OCI-LY3 (cell line): ENCODE results near the gene SERPING1.

Experiments
- H2AFZ ChIP-seq: fragments of 200-600, 300-600 bp; shearing (Covaris generic); 2 replicates; pipeline ENCODE4 v1.6.0; 2014; ENCODE audit warnings: antibody characterized with exemption, low read depth, low read length
- H3K27ac ChIP-seq: fragments of 200-600, 300-600 bp; sonication (generic); 2 replicates; pipeline ENCODE4 v1.5.1; 2014; ENCODE audit warnings: mild to moderate bottlenecking, low read length, moderate library complexity, mixed read lengths
- H3K27me3 ChIP-seq: fragments of 200-600, 300-600 bp; sonication (generic); 2 replicates; pipeline ENCODE4 v1.6.1; 2014; ENCODE audit warnings: low read depth, low read length, mixed read lengths
- H3K36me3 ChIP-seq: fragments of 200-600, 300-600 bp; sonication (generic); replicated peaks from 2 replicates; pipeline ENCODE3; 2014; ENCODE audit warnings: low read depth, low read length, mixed read lengths
- H3K4me1 ChIP-seq: fragments of 300-600, 200-600 bp; sonication (generic); 2 replicates; pipeline ENCODE4 v1.6.1; 2014; ENCODE audit warnings: low read length, mixed read lengths
- H3K4me2 ChIP-seq: fragments of 200-600, 300-600 bp; sonication (generic); 2 replicates; pipeline ENCODE4 v1.6.1; 2014; ENCODE audit warnings: low read length, mixed read lengths
- H3K4me3 ChIP-seq: fragments of 300-600, 200-600 bp; sonication (generic); 2 replicates; pipeline ENCODE4 v1.5.1; 2014; ENCODE audit warnings: antibody characterized with exemption, mild to moderate bottlenecking, low read length, moderate library complexity
- H3K79me2 ChIP-seq: fragments of 300-600, 200-600 bp; shearing (Covaris generic); 2 replicates; pipeline ENCODE4 v1.6.1; 2014; ENCODE audit warnings: mild to moderate bottlenecking, low read length, mixed read lengths
- H3K9ac ChIP-seq: fragments of 300-600, 200-600 bp; shearing (Covaris generic); 2 replicates; pipeline ENCODE4 v1.6.0; 2014; ENCODE audit warnings: mild to moderate bottlenecking, low read length, moderate library complexity
- H3K9me3 ChIP-seq: fragments of 200-600, 300-600 bp; shearing (Covaris generic); 2 replicates; pipeline ENCODE4 v1.6.1; 2014; ENCODE audit warnings: low read length, mixed read lengths; ENCODE audit not compliant: insufficient read depth
- H4K20me1 ChIP-seq: fragments of 200-600, 300-600 bp; sonication (generic); 2 replicates; pipeline ENCODE4 v1.6.1; 2016; ENCODE audit warnings: low read length, mixed read lengths; ENCODE audit not compliant: insufficient read depth
- CTCF ChIP-seq: fragments of 200-600, 300-600 bp; sonication (generic); IDR thresholded peaks from 2 replicates; pipeline ENCODE4 v1.5.1; 2014; ENCODE audit warnings: antibody characterized with exemption, low read length, low read depth
- EZH2phosphoT487 ChIP-seq: fragments of 200-600 bp; shearing (Covaris generic); IDR thresholded peaks from 2 replicates; pipeline ENCODE4 v1.6.1; 2018; ENCODE audit warnings: antibody characterized with exemption, mixed run types, low read depth

SERPING1 gene

GRCh38 chr11:57647372-57647771 lies 49.9 kb downstream of the SERPING1 start:
- Histone ChIP-seq H3K4me2 (no peak overlapping the region), H3K27ac (no peak overlapping the region), H2AFZ (no peak overlapping the region), H3K4me3 (no peak overlapping the region), H3K4me1 (peaks cover 34% of the 10 kb centered on the region), H3K27me3 (peaks cover 35% of the 10 kb centered on the region), H3K36me3 (no peaks in the 10 kb centered on the region), H4K20me1 (no peaks in the 10 kb centered on the region), H3K79me2 (no peaks in the 10 kb centered on the region), H3K9me3 (no peaks in the 10 kb centered on the region), H3K9ac (no peak overlapping the region)
- TF ChIP-seq EZH2phosphoT487 (no peak), CTCF (no peak)

- H3K9me3 ChIP-seq, result no peaks in the 10 kb centered on the region
- no peak overlapping the region for H3K27ac ChIP-seq
- peaks cover 32% of the 10 kb centered on the region for H3K27me3 ChIP-seq
- H4K20me1 ChIP-seq, result no peaks in the 10 kb centered on the region
- peaks cover 34% of the 10 kb centered on the region for H3K4me1 ChIP-seq
- TF ChIP-seq EZH2phosphoT487 (no peak), CTCF (no peak)
- no peak overlapping the region for H2AFZ ChIP-seq
- H3K9ac ChIP-seq, result 0 out of 2 replicates have a peak overlapping the region, but pooled peaks have one; percentile 46
- H3K79me2 ChIP-seq, result no peaks in the 10 kb centered on the region
- no peaks in the 10 kb centered on the region for H3K36me3 ChIP-seq
- peak overlapping the region; percentile 82 for H3K4me3 ChIP-seq
- H3K4me2 ChIP-seq, result peak overlapping the region; percentile 100
Measured at GRCh38 chr11:57647960-57648800, 50.7 kb downstream of the SERPING1 start.

DNA sequence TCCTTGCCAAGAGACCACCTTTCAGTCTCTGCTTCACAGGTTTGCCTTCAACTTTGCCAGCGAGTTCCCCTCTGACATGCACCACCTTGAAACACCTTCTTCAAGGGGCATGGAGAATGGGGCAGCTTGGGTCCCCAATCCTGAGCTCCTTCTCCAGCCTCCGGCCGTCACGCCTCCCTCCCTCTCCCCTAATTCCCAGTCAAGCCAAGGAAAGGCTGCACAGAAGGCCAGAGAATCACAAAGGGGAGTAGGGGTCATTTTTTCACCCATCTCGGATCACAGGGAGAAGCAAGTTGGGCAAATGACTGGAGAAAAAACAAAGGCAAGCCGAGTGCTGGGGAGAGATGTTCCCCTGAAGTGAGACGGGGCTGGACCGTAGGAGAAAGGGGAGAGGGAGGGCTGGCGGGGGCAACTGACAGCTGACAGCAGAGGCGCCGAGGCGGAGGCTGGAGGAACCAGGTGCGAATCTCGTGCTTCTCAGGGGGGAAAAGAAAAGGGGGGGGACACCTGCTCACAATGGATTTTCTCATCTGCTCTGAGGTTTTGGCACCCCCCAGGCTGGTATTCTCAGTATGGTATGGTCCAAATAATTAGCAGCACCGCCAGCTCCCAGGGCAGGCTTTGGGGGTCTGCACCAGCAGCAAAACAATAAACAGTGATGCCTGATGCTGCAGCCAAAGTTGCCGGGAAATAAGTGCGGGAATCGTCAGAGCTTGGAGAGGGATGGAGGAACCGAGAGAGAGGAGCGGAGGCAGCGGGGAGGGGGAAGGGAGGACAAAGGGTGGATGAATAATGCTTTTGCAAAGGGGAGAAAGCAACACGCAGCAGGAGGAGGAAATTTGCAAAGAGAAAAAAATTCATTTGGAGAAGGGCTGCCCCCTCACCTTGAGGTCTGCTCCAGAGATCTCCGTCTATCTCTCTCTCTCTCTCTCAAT lies 51.6 kb downstream of the SERPING1 start:
- peaks cover 29% of the 10 kb centered on the region for H3K27me3 ChIP-seq
- H3K4me1 ChIP-seq, result peaks cover 34% of the 10 kb centered on the region
- no peaks in the 10 kb centered on the region for H3K36me3 ChIP-seq
- H3K79me2 ChIP-seq, result no peaks in the 10 kb centered on the region
- no peak overlapping the region for H3K27ac ChIP-seq
- H3K4me3 ChIP-seq, result peak overlapping the region; percentile 82
- H3K9me3 ChIP-seq, result no peaks in the 10 kb centered on the region
- H3K4me2 ChIP-seq, result peak overlapping the region; percentile 100
- H4K20me1 ChIP-seq, result no peaks in the 10 kb centered on the region
- TF ChIP-seq EZH2phosphoT487 (no peak), CTCF (no peak)
- H2AFZ ChIP-seq, result peak overlapping the region; percentile 72; the same call in 1 of the 2 replicates
- peak overlapping the region; percentile 46 for H3K9ac ChIP-seq
